GM13977 (cell line): ENCODE data around the gene FILIP1L.

Experiments
- DNase-seq: peaks from one replicate; pipeline ENCODE4 v3.0.0; 2012; ENCODE audit warnings: low spot score
- CTCF ChIP-seq: IDR thresholded peaks from 2 replicates; pipeline ENCODE4 v1.5.1; 2012; ENCODE audit warnings: mild to moderate bottlenecking, control low read depth; ENCODE audit not compliant: insufficient read depth; ENCODE audit errors: extremely low read depth, missing control alignments
- in situ Hi-C: fragments of 300-500 bp; cut with MboI; formaldehyde crosslinking; loops from one replicate; pipeline ENCODE4 v1.12.0; 2022; ENCODE audit warnings: low sequenced_read_pairs, low pct_unique_long_range_greater_than_20kb, mixed read lengths, inconsistent platforms; ENCODE audit not compliant: unreplicated experiment

The FILIP1L gene

DNA sequence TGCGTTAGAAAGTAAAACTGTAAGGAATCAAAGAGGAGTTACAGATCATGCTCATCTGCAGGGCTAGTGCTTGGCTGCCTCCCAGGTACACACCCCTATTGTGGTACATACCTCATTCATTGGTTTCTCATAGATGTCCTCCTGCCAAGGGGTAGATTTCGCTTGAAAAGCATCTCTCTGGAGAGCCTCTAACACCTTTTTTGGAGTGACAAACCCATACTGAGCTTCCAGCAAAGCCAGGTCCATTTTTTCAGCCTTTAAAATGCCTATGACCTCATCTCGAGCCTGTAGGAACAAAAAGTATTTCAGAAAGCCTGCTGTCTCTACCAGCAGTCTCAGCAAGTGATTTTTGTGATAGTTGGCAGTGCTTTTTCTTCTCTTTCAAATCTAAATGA lies 184.6 kb downstream of the FILIP1L start:
- TF ChIP-seq CTCF: no peak
- in situ Hi-C loops: no loop called here
- DNase-seq: no peak

DNA sequence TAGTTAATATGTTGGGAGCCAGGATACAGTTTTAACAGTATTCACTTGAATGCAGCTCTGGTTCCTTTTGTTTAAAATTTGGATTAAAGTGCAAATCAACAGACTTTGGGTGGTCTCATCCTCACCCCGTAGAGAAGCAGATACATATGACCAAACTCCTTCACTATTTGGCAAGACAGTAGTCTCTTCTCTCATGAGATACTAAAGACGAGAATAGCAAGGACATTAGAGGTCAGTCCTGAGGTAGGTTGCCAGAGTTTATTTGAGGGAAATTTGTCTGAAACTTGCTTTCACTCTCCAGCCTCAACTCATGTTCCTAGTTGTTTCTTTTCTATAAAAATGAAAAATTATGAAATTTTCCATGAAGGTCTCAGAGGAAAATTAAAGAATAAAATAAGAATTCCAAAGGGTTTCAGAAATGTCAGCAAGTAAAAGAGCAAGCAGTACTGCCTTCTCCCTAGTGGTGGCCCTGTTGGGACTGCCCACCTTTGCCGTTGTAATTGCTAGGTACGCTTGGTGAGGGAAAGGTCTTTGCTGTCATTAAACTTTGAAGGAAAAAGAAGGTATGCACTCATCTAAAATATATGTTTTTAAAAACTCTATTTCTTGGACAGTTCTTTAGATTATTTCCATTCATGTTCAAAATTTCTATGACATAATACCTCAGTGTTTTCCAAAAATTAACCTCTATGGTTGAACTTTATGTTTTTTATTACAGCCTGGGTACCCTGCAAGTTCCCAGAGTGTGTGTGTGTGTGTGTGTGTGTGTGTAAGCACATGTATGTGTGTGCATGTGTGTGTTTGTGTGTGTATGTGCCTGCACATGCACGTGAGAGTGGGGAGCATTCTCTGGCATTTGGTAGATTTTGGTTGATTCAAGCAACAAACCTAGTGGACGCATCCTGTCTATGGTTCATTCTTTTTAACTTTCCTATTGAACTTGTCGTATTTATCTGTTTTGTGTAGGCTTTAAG lies 185.2 kb downstream of the FILIP1L start:
- no peak for TF ChIP-seq CTCF
- no peak for DNase-seq
- in situ Hi-C loops: no loop called here

- in situ Hi-C loops: no loop called here
- no peak for TF ChIP-seq CTCF
- no peak for DNase-seq
These were observed 186.4 kb downstream of the FILIP1L start for GRCh38 chr3:99927671-99928457.

- in situ Hi-C loops: no loop called here
- DNase-seq: no peak
- no peak for TF ChIP-seq CTCF
These were observed 188.6 kb downstream of the FILIP1L start for GRCh38 chr3:99925584-99926230.

DNA sequence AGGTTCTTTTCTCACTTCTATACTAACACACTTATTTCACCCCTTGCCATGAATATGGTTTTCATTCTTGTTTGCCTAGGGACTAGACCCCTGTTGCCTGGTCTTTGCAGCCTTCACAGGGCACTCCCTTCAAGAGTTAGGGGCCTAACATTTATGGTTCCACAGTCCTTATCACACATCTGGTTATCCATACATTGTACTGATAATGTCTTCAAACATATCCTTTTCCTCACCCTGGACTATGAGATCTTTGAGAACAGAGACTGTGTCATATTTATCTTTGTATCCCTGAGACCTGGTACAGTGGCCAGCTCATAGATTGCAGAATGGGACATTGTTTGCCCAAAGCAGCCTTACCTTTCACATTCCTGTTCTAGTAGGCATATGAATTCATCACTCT lies 190.4 kb downstream of the FILIP1L start:
- no peak for DNase-seq
- in situ Hi-C loops: no loop called here
- no peak for TF ChIP-seq CTCF

GRCh38 chr3:99921986-99922385 lies 192.3 kb downstream of the FILIP1L start:
- no peak for DNase-seq
- no peak for TF ChIP-seq CTCF
- in situ Hi-C loops: no loop called here
